Esophagus squamous epithelium (tissue), 5 donors: ENCODE data around the gene HUNK. TPM values are rescaled to one million over a fixed set of nuclear protein-coding genes. Genes with fewer than 3 reads are reported as not detected.

Source experiments
- DNase-seq: peaks from one replicate; lab custom pipeline; 2025; lab: John Stamatoyannopoulos, UW
- H3K27ac ChIP-seq, 4 donors: fragments of 200-600 bp; sonication (generic); one replicate each; pipeline ENCODE4 v1.5.1; 2016 to 2019; ENCODE audit warnings: mild to moderate bottlenecking in 1 of 4
- H3K27me3 ChIP-seq, 4 donors: fragments of 200-600 bp; sonication (generic); 1 replicate in 3 of 4; 2 replicates in 1 of 4; pipeline versions ENCODE4 v1.5.1 to v1.6.0; 2017 to 2021; ENCODE audit warnings: antibody characterized with exemption in 1 of 4
- H3K36me3 ChIP-seq, 3 donors: fragments of 200-600 bp; sonication (generic); one replicate each; pipeline ENCODE4 v1.5.1; 2016 to 2019
- H3K4me1 ChIP-seq, 3 donors: fragments of 200-600 bp; sonication (generic); one replicate each; pipeline ENCODE4 v1.5.1; 2017 to 2019
- H3K4me3 ChIP-seq, 4 donors: fragments of 200-600 bp; sonication (generic); 1 replicate in 3 of 4; 2 replicates in 1 of 4; pipeline ENCODE4 v1.5.1; 2016 to 2019; ENCODE audit warnings: mild to moderate bottlenecking in 2 of 4, moderate library complexity in 1 of 4
- H3K9me3 ChIP-seq, 3 donors: fragments of 200-600 bp; sonication (generic); one replicate each; pipeline ENCODE4 v1.5.1; 2016 to 2019
- POLR2A ChIP-seq, 4 donors: fragments of 450-650 bp; IDR thresholded peaks; one replicate each; pipeline ENCODE4 v1.6.1; 2017; ENCODE audit warnings: antibody characterized with exemption in 4 of 4, mild to moderate bottlenecking in 4 of 4, moderate library complexity in 3 of 4
- WGBS, 2 donors: methylation state at CpG; one replicate each; pipeline ENCODE4 v1.1.5; 2018; 5-methylcytosine and 5-hydroxymethylcytosine counted together
- intact Hi-C: fragments of 100-400 bp; cut with DNase I; formaldehyde crosslinking; loops from one replicate; pipeline ENCODE4 v1.15.0; 2022
- total RNA-seq, 4 donors: library from RNA; depleted of rRNA; stranded (reverse); fragments of >200 nt; gene quantifications; one replicate each; pipeline ENCODE4 v1.1.0, GENCODE V29; 2016
- TF ChIP-seq, protein P1 (sequence below), 6 experiments: fragments of 450-650 bp in 4 of 6; fragments of 200-600 bp in 2 of 6; sonication (generic) in 2 of 6; IDR thresholded peaks; one replicate each; pipeline ENCODE4 v1.5.1; 2016 to 2019; ENCODE audit warnings: antibody characterized with exemption in 6 of 6, mild to moderate bottlenecking in 4 of 6, moderate library complexity in 4 of 6
- donor health status: DM: yes; HTN: yes; CAD: no.

The HUNK gene
- total RNA-seq, 4 donors from 2014 or later: under 0.01 to 2.8 (median 0.42) TPM

DNA sequence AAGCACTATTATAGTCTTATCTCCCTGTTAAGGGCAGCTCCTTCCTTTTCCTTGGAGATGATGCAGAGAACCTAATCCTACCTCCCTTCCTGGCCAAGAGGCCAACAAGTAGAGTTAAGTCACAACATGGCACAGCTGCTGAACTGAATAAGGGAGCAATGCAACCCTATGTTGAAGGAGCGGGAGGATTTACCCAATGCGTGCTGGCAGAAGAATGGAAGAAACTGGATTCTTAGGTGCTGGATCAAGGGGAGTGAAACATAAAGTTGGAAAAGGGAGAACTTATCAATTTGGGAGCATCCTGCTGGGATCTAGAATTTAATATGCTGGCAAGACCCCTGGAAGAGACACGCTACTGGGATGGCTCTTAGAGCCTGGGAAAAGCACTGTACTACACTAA, 12.0 kb upstream of the HUNK start:
- intact Hi-C loops: loop anchor here (5.0 kb wide), 1 partner anchor 74 kb away; no protein-coding TSS in a partner anchor
- H3K36me3 ChIP-seq: no peaks in the 10 kb centered on the region
- 90 to 94% methylated on average over 3 of the region's 3 CpGs for WGBS, 2 donors
- DNase-seq: no peak
- no peak overlapping the region for H3K4me3 ChIP-seq
- H3K27me3 ChIP-seq: peaks cover 0 to 12% (median 0%) of the 10 kb centered on the region in 4 donors
- H3K4me1 ChIP-seq: peaks cover 0 to 2% (median 2%) of the 10 kb centered on the region in 3 donors
- H3K9me3 ChIP-seq: no peaks in the 10 kb centered on the region
- H3K27ac ChIP-seq: no peak overlapping the region
- TF ChIP-seq, protein P1, sequence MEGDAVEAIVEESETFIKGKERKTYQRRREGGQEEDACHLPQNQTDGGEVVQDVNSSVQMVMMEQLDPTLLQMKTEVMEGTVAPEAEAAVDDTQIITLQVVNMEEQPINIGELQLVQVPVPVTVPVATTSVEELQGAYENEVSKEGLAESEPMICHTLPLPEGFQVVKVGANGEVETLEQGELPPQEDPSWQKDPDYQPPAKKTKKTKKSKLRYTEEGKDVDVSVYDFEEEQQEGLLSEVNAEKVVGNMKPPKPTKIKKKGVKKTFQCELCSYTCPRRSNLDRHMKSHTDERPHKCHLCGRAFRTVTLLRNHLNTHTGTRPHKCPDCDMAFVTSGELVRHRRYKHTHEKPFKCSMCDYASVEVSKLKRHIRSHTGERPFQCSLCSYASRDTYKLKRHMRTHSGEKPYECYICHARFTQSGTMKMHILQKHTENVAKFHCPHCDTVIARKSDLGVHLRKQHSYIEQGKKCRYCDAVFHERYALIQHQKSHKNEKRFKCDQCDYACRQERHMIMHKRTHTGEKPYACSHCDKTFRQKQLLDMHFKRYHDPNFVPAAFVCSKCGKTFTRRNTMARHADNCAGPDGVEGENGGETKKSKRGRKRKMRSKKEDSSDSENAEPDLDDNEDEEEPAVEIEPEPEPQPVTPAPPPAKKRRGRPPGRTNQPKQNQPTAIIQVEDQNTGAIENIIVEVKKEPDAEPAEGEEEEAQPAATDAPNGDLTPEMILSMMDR (IDR thresholded peaks at IDR 0.05): no peak
- no peak for TF ChIP-seq POLR2A (IDR thresholded peaks at IDR 0.05)

GRCh38 chr21:31862078-31862477, 10.7 kb upstream of the HUNK start:
- Histone ChIP-seq H3K4me1 (peaks cover 0 to 7% (median 7%) of the 10 kb centered on the region in 3 donors), H3K27me3 (peaks cover 0 to 21% (median 0%) of the 10 kb centered on the region in 4 donors), H3K27ac (no peak overlapping the region), H3K36me3 (no peaks in the 10 kb centered on the region), H3K9me3 (no peaks in the 10 kb centered on the region), H3K4me3 (no peak overlapping the region)
- no peak for DNase-seq
- 69 to 74% methylated on average over 5 to 7 of the region's 7 CpGs for WGBS, 2 donors
- intact Hi-C loops: loop anchor here (5.0 kb wide), 1 partner anchor 75 kb away; no protein-coding TSS in a partner anchor
- TF ChIP-seq, protein P1 (IDR thresholded peaks at IDR 0.05): no peak
- no peak for TF ChIP-seq POLR2A (IDR thresholded peaks at IDR 0.05)

DNA sequence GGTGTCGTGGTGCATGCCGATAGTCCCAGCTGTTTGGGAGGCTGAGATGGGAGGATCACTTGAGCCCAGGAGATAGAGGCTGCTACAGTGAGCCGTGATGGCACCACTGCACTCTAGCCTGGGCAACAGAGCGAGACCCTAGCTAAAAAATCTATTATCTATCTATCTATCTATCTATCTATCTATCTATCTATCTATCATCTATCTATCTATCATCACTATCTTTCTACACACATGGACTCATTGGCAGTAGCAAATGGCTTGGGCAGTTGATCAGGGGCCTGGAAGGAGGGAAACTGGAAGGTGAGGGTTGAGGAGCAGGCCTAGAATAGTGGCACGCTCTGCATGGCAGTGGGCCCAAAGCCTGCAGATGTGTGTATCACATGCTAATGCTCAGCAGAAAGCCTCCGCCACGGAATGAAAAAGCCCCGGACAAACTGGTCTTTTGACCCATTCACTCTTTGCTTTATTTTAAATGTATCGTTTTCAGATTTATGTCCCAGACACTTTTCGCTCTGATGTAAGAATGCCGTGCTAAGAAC, 7.3 kb upstream of the HUNK start:
- peaks cover 0 to 51% (median 0%) of the 10 kb centered on the region in 4 donors for H3K27me3 ChIP-seq
- peaks cover 0 to 7% (median 7%) of the 10 kb centered on the region in 3 donors for H3K4me1 ChIP-seq
- H3K27ac ChIP-seq: no peak overlapping the region
- H3K9me3 ChIP-seq: no peaks in the 10 kb centered on the region
- no peaks in the 10 kb centered on the region for H3K36me3 ChIP-seq
- no peak for DNase-seq
- 73 to 83% methylated on average over 11 of the region's 11 CpGs for WGBS, 2 donors
- intact Hi-C loops: loop anchor here (5.0 kb wide), 1 partner anchor 392 kb away; no protein-coding TSS in a partner anchor
- no peak for TF ChIP-seq POLR2A (IDR thresholded peaks at IDR 0.05)
- TF ChIP-seq, protein P1 (IDR thresholded peaks at IDR 0.05): no peak
- H3K4me3 ChIP-seq: no peak overlapping the region

DNA sequence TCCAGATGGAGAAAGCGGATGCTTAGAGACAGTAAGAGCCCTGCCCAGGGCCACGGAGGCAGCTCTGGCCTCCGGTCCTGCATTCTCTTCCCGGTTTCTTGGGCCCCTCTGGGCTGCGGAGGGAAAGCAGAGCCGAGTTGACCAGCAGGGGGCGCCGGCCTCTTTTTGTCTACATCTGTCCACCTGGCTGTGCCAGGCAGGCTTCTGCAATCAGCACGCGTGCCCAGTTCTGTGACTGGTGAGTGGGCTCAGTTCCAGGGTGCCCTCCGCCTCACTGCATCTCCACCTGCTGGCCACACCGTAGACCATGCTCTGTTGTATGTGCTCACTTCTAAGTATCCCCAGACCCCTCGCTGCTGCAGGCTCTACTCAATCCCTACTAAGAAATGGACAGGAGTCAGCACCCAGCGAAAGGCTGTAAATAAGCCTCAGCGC, 6.7 kb upstream of the HUNK start:
- Histone ChIP-seq H3K4me1 (peaks cover 0 to 7% (median 7%) of the 10 kb centered on the region in 3 donors), H3K27ac (no peak overlapping the region), H3K36me3 (no peaks in the 10 kb centered on the region), H3K27me3 (peaks cover 0 to 49% (median 0%) of the 10 kb centered on the region in 4 donors), H3K9me3 (no peaks in the 10 kb centered on the region), H3K4me3 (no peak overlapping the region)
- intact Hi-C loops: loop anchor here (5.0 kb wide), 1 partner anchor 391 kb away; no protein-coding TSS in a partner anchor
- WGBS, 2 donors: 19 to 29% methylated on average over 7 to 10 of the region's 15 CpGs
- no peak for TF ChIP-seq POLR2A (IDR thresholded peaks at IDR 0.05)
- TF ChIP-seq, protein P1 (IDR thresholded peaks at IDR 0.05): peak; percentile 71 to 94 (median 84)
- DNase-seq: no peak

DNA sequence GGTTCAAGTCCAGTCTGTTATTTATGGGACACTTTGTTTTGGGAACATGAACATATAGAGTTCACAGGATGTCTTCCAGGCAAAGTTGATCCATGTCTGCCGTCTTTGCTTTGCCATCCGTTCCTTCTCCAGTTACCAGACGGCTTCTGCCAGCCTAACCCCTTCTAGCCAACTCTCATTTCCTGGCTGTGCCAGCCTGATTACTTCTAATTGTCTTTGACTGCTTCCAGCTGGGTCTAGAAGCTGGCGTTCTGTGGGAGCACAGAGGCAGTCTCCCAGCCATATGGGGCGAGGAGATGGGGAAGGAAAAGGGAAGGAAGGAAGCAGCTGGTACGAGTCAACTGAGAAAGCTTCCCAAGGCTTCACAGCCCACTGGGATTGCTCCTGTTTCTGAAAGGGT, 3.1 kb upstream of the HUNK start:
- TF ChIP-seq POLR2A (IDR thresholded peaks at IDR 0.05): no peak
- TF ChIP-seq, protein P1 (IDR thresholded peaks at IDR 0.05): no peak
- WGBS, 2 donors: 67 to 70% methylated on average over 5 to 6 of the region's 6 CpGs
- H3K36me3 ChIP-seq: no peaks in the 10 kb centered on the region
- peaks cover 16 to 35% (median 20%) of the 10 kb centered on the region in 3 donors for H3K4me1 ChIP-seq
- H3K27me3 ChIP-seq: peaks cover 0 to 84% (median 0%) of the 10 kb centered on the region in 4 donors
- H3K4me3 ChIP-seq: no peak overlapping the region
- intact Hi-C loops: loop anchor here (5.0 to 10.0 kb wide), 2 partner anchors 145 to 388 kb away; no protein-coding TSS in a partner anchor
- no peaks in the 10 kb centered on the region for H3K9me3 ChIP-seq
- no peak overlapping the region for H3K27ac ChIP-seq
- DNase-seq: no peak
